Measurements from ENCODE around the gene REG3G. TPM values are rescaled to one million over a fixed set of nuclear protein-coding genes. Genes with fewer than 3 reads are reported as not detected.

The REG3G gene
- total RNA-seq, 1 experiment from 2014 or later = not detected

DNA sequence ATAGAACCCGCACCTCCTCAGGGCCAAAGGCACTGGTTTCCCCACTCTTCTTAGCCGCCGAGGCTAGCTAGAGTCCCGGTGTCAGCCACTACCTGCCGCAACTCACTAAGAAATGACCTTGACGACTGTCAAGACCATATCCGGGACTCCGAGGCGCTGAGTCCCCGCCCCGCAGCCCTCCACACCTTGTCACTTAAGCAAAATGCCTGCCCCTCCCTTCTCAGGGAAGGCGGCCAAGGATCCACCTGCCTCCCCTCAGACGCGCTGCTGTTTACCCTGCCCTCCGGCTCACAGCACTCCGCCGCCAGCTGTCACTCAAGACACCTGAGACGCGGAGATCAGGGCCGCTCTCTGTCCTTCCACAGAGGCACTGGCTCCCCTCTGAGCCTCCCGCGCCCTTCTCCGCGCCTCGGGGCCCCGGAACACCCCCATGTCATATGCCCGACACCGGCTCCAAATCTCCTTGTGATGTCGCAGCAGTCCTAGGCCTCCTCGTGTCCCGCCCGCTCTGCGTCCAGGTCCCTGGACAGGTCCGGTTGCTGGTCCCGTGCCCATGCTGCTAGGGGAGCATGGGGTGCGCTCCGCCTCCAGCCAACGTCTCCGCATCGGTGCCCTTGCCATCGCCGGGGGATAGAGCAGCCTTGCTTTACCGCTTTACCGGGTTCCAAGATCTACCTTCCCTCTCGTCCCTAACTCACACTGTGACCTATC lies 32.5 kb upstream of the REG3G start:
- no peak overlapping the region for H3K27ac ChIP-seq (ENCODE audit: low read length)
- in situ Hi-C loops (cut with HindIII; ENCODE audit: low pct_unique_long_range_greater_than_20kb, low sequenced_read_pairs) (no loop called here), intact Hi-C loops (cut with micrococcal nuclease; ENCODE audit: unreplicated experiment) (loop anchor here (2.0 to 5.0 kb wide), 2 partner anchors 224 to 894 kb away; no protein-coding TSS in a partner anchor)
- no TSS peak for BruUV-seq (replicated peaks)
- H3K36me3 ChIP-seq (ENCODE audit: control insufficient read depth, insufficient read depth, low read length) = no peaks in the 10 kb centered on the region
- H3K4me3 ChIP-seq (ENCODE audit: low read depth in 2 of 2, low read length in 2 of 2) = peak overlapping the region; percentile 9 to 18; a peak in 3 of 4 replicates
- no peak for DNase-seq (ENCODE audit: low read depth, low spot score)
- peaks cover 5% of the 10 kb centered on the region for H3K27me3 ChIP-seq (ENCODE audit: control insufficient read depth, insufficient read depth, low read length)
- CTCF ChIA-PET = no interaction called here
- peak; percentile 69 for ATAC-seq
- no peaks in the 10 kb centered on the region for H3K4me1 ChIP-seq (ENCODE audit: control insufficient read depth, insufficient read depth, low read length)
- no peaks in the 10 kb centered on the region for H3K9me3 ChIP-seq (ENCODE audit: control insufficient read depth, insufficient read depth, low read depth, low read length)
- POLR2A ChIA-PET = no interaction called here
- TF ChIP-seq POLR2AphosphoS5 (IDR thresholded peaks at IDR 0.05; ENCODE audit: low read depth, low read length) (no peak), CTCF (IDR thresholded peaks at IDR 0.05) (peak; percentile 51; the same call in 1 of the 2 replicates)

- POLR2A ChIA-PET = no interaction called here
- no TSS peak for BruUV-seq (replicated peaks)
- no peak for ATAC-seq
- no peak for TF ChIP-seq TCF7L2 (IDR thresholded peaks at IDR 0.05; ENCODE audit: low read depth, low read length)
- TF ChIP-seq, protein P1, sequence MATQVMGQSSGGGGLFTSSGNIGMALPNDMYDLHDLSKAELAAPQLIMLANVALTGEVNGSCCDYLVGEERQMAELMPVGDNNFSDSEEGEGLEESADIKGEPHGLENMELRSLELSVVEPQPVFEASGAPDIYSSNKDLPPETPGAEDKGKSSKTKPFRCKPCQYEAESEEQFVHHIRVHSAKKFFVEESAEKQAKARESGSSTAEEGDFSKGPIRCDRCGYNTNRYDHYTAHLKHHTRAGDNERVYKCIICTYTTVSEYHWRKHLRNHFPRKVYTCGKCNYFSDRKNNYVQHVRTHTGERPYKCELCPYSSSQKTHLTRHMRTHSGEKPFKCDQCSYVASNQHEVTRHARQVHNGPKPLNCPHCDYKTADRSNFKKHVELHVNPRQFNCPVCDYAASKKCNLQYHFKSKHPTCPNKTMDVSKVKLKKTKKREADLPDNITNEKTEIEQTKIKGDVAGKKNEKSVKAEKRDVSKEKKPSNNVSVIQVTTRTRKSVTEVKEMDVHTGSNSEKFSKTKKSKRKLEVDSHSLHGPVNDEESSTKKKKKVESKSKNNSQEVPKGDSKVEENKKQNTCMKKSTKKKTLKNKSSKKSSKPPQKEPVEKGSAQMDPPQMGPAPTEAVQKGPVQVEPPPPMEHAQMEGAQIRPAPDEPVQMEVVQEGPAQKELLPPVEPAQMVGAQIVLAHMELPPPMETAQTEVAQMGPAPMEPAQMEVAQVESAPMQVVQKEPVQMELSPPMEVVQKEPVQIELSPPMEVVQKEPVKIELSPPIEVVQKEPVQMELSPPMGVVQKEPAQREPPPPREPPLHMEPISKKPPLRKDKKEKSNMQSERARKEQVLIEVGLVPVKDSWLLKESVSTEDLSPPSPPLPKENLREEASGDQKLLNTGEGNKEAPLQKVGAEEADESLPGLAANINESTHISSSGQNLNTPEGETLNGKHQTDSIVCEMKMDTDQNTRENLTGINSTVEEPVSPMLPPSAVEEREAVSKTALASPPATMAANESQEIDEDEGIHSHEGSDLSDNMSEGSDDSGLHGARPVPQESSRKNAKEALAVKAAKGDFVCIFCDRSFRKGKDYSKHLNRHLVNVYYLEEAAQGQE (IDR thresholded peaks at IDR 0.05; ENCODE audit: insufficient read depth in 1 of 2, low read depth in 2 of 2, low read length in 1 of 2) = no peak
- TF ChIP-seq SIN3A (IDR thresholded peaks at IDR 0.05; ENCODE audit: borderline replicate concordance, insufficient read depth, low read depth, low read length) = no peak
- TF ChIP-seq CTCF (IDR thresholded peaks at IDR 0.05) = no peak
- no peak for TF ChIP-seq POLR2AphosphoS5 (IDR thresholded peaks at IDR 0.05; ENCODE audit: low read depth, low read length)
- CTCF ChIA-PET = no interaction called here
- intact Hi-C loops (cut with micrococcal nuclease; ENCODE audit: unreplicated experiment) (loop anchor here (2.0 to 5.0 kb wide), 2 partner anchors 224 to 893 kb away; no protein-coding TSS in a partner anchor), in situ Hi-C loops (cut with HindIII; ENCODE audit: low pct_unique_long_range_greater_than_20kb, low sequenced_read_pairs) (no loop called here)
- DNase-seq (ENCODE audit: low read depth, low spot score) = no peak
- no peaks in the 10 kb centered on the region for H3K36me3 ChIP-seq (ENCODE audit: control insufficient read depth, insufficient read depth, low read length)
- no peak overlapping the region for H3K4me3 ChIP-seq (ENCODE audit: low read depth in 2 of 2, low read length in 2 of 2)
- no peaks in the 10 kb centered on the region for H3K9me3 ChIP-seq (ENCODE audit: control insufficient read depth, insufficient read depth, low read depth, low read length)
- H3K27me3 ChIP-seq (ENCODE audit: control insufficient read depth, insufficient read depth, low read length) = peaks cover 5% of the 10 kb centered on the region
- no peak overlapping the region for H3K27ac ChIP-seq (ENCODE audit: low read length)
- no peaks in the 10 kb centered on the region for H3K4me1 ChIP-seq (ENCODE audit: control insufficient read depth, insufficient read depth, low read length)
Observed at GRCh38 chr2:78993518-78994148, 31.9 kb upstream of the REG3G start.

All from Panc1 (cell line).